ENCODE measurements around the gene MELK.

Gene MELK

DNA sequence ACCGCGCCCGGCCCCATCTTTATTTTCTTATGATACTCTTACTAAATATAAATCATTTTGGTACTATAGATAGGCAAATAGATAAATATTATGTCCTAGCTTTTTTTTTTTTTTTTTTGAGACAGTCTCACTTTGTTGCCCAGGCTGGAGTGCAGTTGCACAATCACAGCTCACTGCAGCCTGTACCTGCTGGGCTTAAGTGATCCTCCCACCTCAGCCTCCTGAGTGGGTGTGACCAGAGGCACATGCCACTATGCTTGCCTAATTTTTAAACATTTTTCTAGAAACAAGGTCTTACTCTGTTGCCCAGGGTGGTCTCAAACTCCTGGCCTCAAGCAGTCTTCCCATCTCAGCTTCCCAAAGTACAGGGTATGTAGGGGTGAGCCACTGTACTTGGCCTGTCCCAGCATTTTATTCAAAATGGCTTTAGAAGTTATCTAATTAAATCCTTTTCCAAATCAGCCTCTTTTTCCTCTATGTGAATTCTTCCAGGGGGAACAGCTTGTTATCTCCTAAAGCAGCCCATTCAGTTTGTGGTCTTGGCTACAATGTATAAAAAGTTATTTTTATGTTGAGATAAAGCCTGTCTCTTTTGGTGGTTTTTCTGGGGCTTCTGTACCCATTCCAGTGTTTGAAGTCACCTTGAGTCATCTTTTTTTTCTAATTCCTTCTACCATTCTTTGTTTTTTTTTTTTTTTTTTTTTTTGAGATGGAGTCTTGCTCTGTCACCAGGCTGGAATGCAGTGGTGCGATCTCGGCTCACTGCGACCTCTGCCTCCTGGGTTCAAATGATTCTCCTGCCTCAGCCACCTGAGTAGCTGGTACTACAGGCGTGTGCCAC, 12.1 kb downstream of the MELK start:
- no peak for DNase-seq (ENCODE audit: low read depth)

DNA sequence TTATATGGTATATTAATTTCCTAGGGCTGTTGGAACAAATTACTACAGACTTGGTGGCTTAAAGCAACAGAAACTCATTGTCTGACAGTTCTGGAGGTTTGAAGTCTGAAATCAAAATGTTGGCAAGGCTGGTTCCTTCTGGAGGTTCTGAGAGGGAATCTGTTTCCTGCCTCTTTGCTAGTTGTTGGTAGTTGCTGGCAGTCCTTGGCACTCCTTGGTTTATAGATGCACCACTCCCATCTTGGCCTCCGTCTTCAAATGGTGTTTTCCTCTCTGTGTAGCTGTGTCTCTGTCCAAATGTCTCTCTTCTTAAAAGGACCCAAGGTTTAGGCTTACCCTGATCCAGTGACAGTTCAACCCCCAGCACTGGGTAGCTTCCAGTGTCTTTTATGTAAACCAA, 17.5 kb downstream of the MELK start:
- DNase-seq (ENCODE audit: low read depth) = no peak

DNA sequence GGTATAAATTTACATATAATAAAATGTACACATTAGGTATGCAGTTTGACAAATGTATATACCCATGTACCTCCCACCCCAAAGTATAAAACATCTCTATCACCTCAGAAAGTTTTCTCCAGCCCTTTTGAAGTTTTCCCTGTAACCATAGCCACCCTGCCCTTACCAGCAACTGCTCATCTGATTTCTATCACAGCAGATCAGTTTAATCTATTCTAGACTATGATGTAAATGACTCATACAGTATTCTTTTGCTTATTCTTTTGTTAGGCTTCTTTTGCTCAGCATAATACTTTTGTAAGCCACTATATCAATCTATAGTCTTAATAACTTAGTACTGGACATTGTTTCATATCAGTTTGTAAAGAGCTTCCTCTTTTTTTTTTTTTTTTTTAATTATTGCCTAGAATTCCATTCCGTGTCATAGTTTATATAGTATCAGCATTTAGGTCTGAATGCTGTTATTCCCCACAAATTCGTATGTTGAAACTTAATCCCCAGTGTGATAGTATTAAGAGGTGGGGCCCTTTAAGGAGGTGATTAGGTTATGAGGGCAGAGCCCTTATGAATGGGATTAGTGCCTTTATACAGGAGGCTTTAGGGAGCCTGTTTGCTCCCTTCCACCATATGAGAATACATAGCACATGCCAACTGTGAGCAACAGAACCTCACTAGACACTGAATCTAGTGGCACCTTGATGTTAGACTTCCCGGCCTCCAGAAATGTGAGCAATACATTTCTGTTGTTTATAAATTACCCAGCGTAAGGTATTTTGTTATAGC, 20.3 kb downstream of the MELK start:
- DNase-seq (ENCODE audit: low read depth) = no peak

DNA sequence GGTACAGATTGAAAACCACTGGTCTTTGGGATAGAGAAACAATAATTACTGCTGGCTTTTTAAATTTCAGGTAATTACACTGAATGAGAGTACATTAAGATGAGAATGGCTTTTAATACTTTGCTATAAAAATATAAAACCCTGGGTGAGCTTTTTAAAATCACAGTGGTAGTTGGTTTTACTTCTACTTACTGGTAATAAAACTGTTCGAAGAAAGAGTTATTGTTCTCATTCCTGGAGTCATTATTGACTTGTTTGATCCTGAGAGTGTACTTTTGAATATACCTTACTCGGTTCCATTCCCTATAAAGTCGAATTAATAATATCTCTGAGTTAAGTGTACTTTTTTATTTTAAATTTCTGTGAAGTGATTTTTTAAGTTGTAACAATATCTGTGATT, 21.5 kb downstream of the MELK start:
- DNase-seq (ENCODE audit: low read depth) = no peak

DNA sequence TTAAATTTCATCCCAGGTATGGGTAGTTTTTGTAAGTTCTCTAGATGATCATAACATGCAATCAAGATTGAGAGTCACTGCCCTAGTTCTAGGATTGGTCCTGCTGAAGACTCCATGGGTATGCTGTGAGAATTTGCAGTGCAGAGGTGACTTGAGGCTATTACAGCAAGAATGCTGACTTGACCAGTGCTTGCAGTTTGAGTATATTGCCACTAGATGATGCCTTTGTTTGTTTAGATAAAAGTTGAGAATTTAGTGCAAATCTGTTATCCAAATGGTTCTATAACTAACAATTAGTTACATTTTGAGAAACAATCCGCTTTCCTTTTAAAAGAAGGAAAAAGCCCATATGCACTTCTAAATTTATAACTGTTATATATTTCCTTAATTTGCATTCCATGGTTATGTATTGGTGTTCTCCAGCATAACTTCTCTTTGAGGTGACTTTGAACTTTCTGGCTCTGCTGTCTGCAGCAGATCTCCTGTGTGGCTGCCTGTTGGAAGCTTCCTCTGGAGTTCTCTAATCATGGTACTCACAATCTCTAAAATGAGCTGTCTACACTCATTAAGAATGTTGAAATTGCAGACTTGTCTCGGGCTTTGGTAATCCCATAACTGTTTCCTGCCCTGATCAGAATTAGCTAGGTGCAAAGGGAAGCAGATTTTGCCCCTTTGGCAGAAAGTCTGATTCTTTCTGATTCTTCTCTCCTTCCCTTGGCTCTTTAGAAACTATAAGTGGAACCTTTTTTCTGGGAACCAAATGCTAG, 24.9 kb downstream of the MELK start:
- peak; percentile 49 for DNase-seq (ENCODE audit: low read depth)

DNA sequence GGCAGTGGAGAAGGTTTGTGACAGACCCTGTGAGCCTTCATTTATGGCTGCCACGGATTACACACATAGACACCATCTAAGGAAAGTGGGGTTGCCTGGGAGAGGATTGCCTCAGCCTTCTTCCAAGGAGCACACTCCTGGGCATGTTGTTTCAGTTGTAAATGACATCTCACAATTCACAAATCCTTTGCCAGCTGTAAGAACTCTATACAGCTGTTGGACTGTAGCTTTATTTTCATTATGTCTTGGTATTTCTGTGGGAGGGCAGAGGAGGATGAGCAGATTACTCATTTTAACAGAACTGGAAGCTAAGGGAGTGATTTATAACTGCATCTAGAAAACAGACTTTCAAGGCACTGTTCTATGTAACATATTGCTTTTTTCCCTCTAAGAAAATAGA, 25.6 kb downstream of the MELK start:
- no peak for DNase-seq (ENCODE audit: low read depth)

DNA sequence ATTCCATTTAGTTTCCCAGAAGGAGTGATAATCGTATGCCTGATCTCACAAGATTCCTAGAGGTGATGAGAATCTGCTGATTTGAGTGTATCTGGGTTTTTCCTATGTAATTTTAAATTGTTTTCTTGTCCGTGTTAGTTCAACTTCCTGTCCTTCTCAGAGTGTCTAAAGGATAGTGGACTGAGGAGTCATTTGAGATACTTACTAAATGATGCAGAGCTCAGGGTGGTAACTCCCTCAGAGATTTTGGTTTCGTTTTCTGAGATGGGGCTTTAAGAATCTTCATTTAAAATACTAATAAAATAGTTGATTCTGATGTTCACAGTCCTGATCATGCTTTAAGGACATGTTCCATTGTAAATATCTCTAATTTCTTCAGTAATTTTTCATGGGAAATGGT, 30.3 kb downstream of the MELK start:
- peak; percentile 36 for DNase-seq (ENCODE audit: low read depth)

DNA sequence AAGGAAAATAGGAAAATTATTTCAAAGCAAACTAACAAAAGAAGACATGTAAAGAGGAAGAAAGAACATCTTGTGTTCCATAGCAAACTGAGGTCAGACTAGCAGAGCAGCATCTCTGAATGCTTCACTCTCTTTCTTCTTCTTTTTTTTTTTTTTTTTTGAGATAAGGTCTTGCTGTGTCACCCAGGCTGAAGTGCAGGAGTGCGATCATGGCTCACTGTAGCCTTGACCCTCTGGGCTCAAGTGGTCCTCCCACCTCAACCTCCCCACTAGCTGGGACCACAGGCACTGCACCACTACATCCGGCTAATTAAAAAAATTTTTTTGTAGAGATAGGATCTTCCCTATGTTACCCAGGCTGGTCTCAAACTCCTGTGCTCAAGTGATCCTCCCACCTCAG, 36.6 kb downstream of the MELK start:
- no peak for DNase-seq (ENCODE audit: low read depth)

DNA sequence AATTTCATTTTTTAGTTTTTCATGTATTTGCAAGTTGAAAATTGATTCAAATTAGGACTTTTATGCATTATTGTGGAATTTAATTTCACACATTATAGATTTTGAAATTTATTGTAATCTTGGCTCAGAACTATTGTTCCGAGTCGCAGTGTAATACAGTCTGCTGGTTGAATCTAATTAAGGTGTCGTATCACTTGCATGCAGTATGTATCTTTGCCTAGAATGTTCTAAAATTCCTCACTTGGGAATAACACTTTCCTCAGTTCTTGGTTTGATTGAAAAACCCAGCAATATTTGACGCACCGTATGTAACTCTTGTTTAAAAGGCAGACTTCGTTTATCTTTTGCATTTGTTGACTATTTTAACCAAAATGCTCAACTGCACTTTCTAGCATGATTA, 49.4 kb downstream of the MELK start:
- DNase-seq (ENCODE audit: low read depth) = no peak

DNA sequence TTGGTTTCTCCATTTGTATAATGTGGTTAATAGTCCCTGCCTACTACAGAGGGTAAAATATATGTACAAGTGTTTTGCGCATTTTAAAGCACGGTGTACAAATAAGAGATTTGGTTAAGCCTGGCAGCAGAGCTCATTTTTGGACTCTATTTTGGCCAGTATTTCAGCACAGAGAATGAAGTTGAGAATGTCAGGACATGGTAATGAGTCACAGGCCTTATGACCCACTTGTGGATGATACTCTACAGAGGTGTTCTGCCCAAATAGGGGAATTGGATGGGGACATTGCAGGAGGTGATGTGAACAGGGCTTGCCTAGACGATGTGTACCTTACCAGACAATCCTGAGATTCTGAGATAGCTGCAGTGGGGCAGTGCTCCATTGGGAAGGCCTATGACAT, 50.6 kb downstream of the MELK start:
- peak; percentile 21 for DNase-seq (ENCODE audit: low read depth)

DNA sequence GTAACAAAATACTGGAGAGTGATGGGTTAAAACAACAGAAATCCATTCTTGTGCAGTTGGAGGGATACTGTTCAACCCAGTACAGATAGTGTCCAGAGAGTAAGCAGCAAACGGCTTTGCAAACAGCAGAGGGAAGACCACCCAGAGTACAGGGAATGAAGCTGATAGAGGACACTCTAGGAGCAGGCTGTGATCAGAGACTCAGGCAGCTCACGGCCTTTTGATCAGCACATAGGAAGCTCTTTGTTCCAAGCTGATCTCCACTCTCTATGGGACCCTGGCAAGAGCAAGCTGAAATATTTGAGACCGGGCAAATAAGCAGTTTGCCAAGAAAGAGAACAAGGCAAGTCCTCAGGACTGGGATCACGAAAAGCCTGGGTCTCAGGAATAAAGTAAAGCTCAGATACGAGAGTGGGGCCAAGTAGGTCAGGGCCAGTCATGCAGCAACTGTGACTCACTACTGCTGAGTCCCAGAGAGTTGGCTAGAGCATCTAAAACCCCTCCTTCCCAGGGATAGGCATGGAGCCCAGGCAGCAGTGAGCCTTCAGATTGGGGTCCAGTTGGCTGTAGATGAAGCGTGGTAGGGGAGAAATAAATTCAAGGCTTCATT, 52.4 kb downstream of the MELK start:
- peak; percentile 71 for DNase-seq (ENCODE audit: low read depth)

DNA sequence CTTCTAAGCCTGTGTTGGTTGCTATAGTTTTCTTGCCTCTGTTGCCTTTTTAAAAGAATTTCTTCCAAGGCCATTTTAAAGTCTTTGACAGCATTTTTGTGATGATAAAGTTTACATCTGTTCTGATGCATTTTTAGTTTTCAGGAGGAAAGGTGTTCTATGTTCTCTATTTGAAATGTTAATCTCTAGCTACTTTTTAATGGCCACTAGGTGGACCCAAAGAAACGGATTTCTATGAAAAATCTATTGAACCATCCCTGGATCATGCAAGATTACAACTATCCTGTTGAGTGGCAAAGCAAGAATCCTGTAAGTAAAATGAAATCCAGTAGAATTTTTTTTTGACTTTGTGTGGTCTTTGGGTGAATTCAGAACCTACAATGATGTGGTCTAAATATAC, 60.2 kb downstream of the MELK start:
- peak; percentile 17 for DNase-seq (ENCODE audit: low read depth)

DNA sequence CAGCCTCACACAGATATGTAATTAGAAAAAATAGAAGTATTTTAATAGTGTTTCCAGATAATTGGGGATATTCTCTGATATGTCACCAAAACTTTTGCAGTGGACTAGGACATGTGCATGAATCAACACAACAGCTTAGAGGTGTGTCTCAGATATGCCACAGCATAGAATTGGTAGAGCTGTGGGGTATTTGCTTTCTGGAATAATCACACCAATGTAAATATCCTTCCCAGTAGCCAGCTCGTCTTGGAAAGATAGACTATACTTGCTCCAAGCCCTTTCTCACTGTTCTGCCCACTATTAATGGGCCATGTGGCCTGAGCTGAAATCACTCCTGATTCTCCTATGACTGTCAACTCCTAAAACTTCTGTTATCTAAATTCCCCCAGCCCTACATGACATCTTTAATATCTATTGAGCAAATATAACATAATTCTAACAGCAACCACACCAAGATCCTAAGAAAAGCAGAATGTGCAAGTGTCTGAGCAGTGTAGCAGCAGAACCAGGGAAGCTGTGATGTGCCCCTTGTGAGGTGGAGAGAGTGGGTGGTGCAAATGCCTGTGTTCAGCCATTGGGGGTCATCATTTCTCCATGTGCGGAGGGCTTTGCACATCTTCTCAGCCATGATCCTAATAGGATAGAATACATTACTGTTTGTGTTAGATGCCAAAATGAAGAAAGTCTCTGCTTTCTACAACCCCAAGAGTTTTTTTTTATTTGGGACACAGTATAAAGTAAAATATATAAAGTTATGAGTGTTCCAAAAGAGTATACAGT, 65.0 kb downstream of the MELK start:
- no peak for DNase-seq (ENCODE audit: low read depth)

DNA sequence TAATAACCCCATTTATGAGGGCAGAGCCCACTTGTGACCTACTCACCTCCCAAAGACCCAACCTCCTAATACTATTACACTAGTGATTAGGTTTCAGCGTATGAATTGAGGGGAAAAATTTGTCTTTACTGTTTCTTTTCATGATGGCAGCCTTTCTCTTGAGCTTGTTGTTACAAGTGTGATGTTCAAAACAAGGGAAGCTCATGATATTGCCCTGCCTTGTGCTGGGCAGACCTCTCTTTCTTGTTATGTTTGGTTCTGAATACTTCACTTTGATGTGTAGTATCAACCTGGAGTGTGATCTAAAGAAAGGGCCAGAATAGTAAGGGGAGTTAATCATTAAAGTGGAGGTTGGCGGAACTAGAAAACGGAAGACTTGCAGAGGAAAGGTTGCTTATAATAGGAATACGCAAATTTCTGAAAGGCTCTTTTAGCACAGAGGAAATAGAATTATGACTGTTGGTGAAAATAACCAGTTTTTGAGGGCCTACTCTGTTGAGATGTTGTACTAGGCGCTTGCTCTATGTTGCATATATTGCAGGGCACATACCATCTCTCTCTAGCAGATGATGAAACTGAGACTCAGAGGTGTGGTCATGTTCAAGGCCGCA, 68.2 kb downstream of the MELK start:
- no peak for DNase-seq (ENCODE audit: low read depth)

DNA sequence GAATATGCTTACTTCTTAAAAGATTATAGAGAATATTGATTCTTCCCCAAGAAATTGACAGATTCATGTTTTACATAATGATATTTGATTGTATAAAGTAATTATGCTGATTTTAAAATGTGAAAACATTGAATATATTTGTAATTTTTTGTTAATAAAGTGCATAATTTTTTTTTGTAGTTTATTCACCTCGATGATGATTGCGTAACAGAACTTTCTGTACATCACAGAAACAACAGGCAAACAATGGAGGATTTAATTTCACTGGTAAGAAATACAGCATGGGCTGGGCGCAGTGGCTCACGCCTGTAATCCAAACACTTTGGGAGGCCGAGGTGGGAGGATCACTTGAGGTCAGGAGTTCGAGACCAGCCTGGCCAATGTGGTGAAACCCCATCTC, 70.1 kb downstream of the MELK start:
- no peak for DNase-seq (ENCODE audit: low read depth)

DNA sequence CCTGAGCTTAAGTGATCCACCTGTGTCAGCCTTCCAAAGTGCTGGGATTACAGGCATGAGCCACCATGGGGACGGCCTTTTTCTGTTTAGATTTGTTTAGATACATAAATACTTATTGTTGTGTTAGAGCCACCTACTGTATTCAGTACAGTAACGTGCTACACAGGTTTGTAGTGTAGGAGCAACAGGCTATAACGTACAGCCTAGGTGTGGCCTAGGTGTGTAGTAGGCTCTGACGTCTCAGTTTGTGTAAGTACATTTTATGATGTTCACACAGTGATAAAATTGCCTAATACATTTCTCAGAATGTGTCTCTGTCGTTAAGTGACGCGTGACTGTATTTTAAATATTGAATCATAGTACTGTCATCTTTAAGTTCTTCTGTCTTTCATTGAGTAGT, 84.1 kb downstream of the MELK start:
- DNase-seq (ENCODE audit: low read depth) = no peak

DNA sequence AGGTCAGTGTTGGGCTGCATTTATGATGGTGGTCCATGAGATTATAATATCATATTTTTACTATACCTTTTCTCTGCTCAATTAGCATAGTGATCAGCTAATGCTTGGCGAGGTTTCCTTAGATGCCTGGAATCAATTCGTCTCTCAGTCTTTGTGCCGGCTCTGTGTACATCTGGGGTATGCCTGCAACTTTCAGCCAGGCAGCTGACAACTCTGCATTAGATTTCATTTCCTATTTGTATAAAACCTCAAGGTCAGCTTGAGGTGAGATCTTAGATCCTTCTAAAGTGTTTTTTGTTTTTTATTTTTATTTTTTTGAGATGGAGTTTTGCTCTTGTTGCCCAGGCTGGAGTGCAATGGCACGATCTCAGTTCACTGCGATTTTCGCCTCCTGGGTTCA, 86.8 kb downstream of the MELK start:
- no peak for DNase-seq (ENCODE audit: low read depth)

DNA sequence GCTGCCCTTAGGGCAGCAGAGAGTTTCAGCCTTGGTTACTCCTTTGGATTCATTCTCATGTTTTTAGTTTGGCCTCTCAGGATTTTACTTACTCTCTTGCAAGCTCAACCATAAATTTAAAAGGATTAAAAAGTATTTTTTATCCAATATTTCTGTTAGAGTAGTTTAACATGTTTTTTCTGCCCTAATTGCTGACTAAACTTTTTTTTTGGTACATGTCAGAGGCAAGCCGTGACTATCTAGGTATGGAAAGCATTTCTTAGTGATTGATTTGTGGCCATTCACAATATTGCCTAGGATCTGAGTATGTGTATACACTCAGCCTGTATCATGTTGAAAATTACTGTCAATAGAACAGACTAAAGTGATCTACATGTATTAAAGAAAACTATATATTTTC, 92.1 kb downstream of the MELK start:
- DNase-seq (ENCODE audit: low read depth) = no peak

DNA sequence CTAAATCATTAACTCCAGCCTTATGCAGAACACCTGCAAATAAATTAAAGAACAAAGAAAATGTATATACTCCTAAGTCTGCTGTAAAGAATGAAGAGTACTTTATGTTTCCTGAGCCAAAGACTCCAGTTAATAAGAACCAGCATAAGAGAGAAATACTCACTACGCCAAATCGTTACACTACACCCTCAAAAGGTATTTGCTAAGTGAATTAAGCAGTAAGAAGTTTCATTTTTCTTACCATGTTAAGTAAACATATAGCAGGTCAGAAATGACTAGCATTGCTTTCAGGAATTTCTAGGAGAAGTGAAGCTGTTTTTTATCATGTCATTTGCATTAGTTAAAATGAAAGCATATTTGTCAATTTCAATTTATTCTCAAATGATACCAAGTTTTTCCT, 92.7 kb downstream of the MELK start:
- no peak for DNase-seq (ENCODE audit: low read depth)

DNA sequence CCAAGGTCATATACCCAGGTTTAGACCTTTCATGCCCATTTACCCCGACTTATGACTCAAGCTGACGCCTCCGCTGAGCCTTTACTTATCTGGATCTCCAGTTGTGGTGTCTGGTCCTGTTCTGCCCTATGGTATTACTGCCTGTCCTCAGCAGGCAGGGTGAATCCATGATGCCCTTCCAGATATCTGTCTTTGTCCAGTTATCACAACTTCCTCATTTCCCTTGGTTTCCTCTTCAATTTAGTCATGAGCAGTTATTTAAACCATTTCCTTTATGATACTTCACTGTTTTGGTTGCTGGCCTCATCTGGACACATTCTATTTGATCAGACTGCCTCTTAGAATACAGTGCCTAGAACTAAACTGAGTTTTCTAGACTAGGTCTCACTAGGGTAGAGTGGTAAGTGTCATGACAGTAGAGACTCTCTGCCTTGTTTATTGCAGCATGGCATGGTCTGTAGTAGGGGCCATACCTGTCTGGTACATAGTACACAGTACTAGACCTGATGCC, 93.3 kb downstream of the MELK start:
- no peak for DNase-seq (ENCODE audit: low read depth)

DNA sequence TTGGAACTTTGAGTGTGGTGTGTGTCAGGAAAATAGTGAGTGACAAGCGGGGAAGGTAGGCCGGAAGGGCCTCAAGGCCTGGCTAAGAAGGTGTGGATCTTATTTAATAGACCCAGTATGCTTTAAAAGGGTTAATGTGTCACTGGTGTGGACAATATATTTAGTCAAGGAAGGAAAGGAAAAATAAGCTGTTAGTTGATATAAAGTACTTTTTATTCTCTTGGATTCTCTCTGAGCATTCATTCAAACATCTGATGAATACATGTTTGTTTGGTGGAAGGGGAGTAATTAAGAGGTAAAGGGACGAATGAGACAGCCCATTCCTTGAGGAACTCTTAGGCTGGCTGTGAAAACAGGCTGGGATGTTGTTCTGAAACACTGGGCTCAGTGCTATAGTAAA, 98.9 kb downstream of the MELK start:
- no peak for DNase-seq (ENCODE audit: low read depth)

Data from stromal cell of bone marrow (primary cell).